Smooth muscle cell (in vitro differentiated cells): Measurements from ENCODE around the gene DCUN1D2. TPM values are rescaled to one million over a fixed set of nuclear protein-coding genes. Genes with fewer than 3 reads are reported as not detected.

Source experiments
- DNase-seq: peaks from one replicate; lab custom pipeline; 2025; ENCODE audit not compliant: unreplicated experiment; lab: John Stamatoyannopoulos, UW
- H2AFZ ChIP-seq: fragments of 200-600 bp; sonication (generic); 2 replicates; pipeline ENCODE4 v1.6.0; 2016; ENCODE audit warnings: antibody characterized with exemption, low read depth, mild to moderate bottlenecking
- H3F3A ChIP-seq: fragments of 200-600 bp; sonication (generic); 2 replicates; pipeline ENCODE4 v1.6.0; 2017; ENCODE audit warnings: antibody characterized with exemption, low read depth
- H3K27ac ChIP-seq: fragments of 200-600 bp; sonication (generic); 2 replicates; pipeline ENCODE4 v1.5.1; 2016; ENCODE audit warnings: low read depth, mild to moderate bottlenecking
- H3K27me3 ChIP-seq: fragments of 200-600 bp; sonication (generic); 2 replicates; pipeline ENCODE4 v1.6.1; 2016; ENCODE audit warnings: low read depth, mild to moderate bottlenecking
- H3K36me3 ChIP-seq: fragments of 200-600 bp; sonication (generic); 2 replicates; pipeline ENCODE4 v1.5.1; 2016; ENCODE audit warnings: low read depth
- H3K4me1 ChIP-seq: fragments of 200-600 bp; sonication (generic); 2 replicates; pipeline ENCODE4 v1.5.1; 2016; ENCODE audit warnings: low read depth
- H3K4me2 ChIP-seq: fragments of 200-600 bp; sonication (generic); 2 replicates; pipeline ENCODE4 v1.6.0; 2016; ENCODE audit warnings: mild to moderate bottlenecking
- H3K4me3 ChIP-seq: fragments of 200-600 bp; sonication (generic); 2 replicates; pipeline ENCODE4 v1.5.1; 2016; ENCODE audit warnings: mild to moderate bottlenecking
- H3K79me2 ChIP-seq: fragments of 200-600 bp; sonication (generic); 2 replicates; pipeline ENCODE4 v1.6.0; 2016; ENCODE audit warnings: low read depth, mild to moderate bottlenecking
- H3K9ac ChIP-seq: fragments of 200-600 bp; sonication (generic); 2 replicates; pipeline ENCODE4 v1.6.0; 2016; ENCODE audit warnings: low read depth
- H3K9me3 ChIP-seq: fragments of 200-600 bp; sonication (generic); replicated peaks from 2 replicates; pipeline ENCODE4 v1.5.1; 2016; ENCODE audit warnings: low read depth
- H4K20me1 ChIP-seq: fragments of 200-600 bp; sonication (generic); 2 replicates; pipeline ENCODE4 v1.6.0; 2016; ENCODE audit warnings: low read depth
- CTCF ChIP-seq: fragments of 200-600 bp; sonication (generic); IDR thresholded peaks from 2 replicates; pipeline ENCODE4 v1.5.1; 2017; ENCODE audit warnings: borderline replicate concordance, mild to moderate bottlenecking, antibody characterized with exemption; ENCODE audit not compliant: insufficient read depth, poor library complexity, severe bottlenecking
- WGBS: methylation state at CpG from one replicate; pipeline ENCODE4 v1.1.7; 2016; ENCODE audit warnings: low lambda C conversion rate; 5-methylcytosine and 5-hydroxymethylcytosine counted together
- polyA plus RNA-seq: library from polyadenylated mRNA; unstranded; fragments of >200 nt; fragmentation: Nextera tagmentation; extraction: Ambion mirVana; gene quantifications from 2 replicates; pipeline ENCODE4 v1.2.1, GENCODE V29; 2016
- total RNA-seq: library from RNA; depleted of rRNA; stranded (reverse); fragments of >200 nt; gene quantifications from 2 replicates; pipeline ENCODE4 v1.2.3, GENCODE V29; 2014

DCUN1D2 gene
- total and polyA plus RNA-seq, 2 experiments from 2014 or later: 6.3 to 10.8 TPM

GRCh38 chr13:113532156-113532806 is 41.8 kb upstream of the DCUN1D2 start:
- H3K4me1 ChIP-seq: no peaks in the 10 kb centered on the region
- no peak overlapping the region for H2AFZ ChIP-seq
- peaks cover 6% of the 10 kb centered on the region for H3K36me3 ChIP-seq
- no peak overlapping the region for H3K4me2 ChIP-seq
- no peak overlapping the region for H3K4me3 ChIP-seq
- H3K27ac ChIP-seq: no peak overlapping the region
- no peaks in the 10 kb centered on the region for H3K27me3 ChIP-seq
- DNase-seq: no peak
- H3F3A ChIP-seq: no peaks in the 10 kb centered on the region
- no peaks in the 10 kb centered on the region for H3K9me3 ChIP-seq
- TF ChIP-seq CTCF: no peak
- H4K20me1 ChIP-seq: peaks cover 22% of the 10 kb centered on the region
- no peak overlapping the region for H3K9ac ChIP-seq
- H3K79me2 ChIP-seq: no peaks in the 10 kb centered on the region
- 73% methylated on average over 16 of the region's 16 CpGs for WGBS

GRCh38 chr13:113531041-113531873 is 40.7 kb upstream of the DCUN1D2 start:
- Histone ChIP-seq H2AFZ (no peak overlapping the region), H3K79me2 (peaks cover 1% of the 10 kb centered on the region), H4K20me1 (peaks cover 32% of the 10 kb centered on the region), H3K27ac (no peak overlapping the region), H3K36me3 (peaks cover 6% of the 10 kb centered on the region), H3K4me1 (no peaks in the 10 kb centered on the region), H3K4me2 (no peak overlapping the region), H3K9ac (no peak overlapping the region), H3F3A (no peaks in the 10 kb centered on the region), H3K4me3 (no peak overlapping the region), H3K27me3 (no peaks in the 10 kb centered on the region), H3K9me3 (no peaks in the 10 kb centered on the region)
- TF ChIP-seq CTCF: no peak
- WGBS: 99% methylated on average over 49 of the region's 49 CpGs
- DNase-seq: no peak

- no peak overlapping the region for H3K27ac ChIP-seq
- H3K9me3 ChIP-seq: no peaks in the 10 kb centered on the region
- TF ChIP-seq CTCF: no peak
- peaks cover 48% of the 10 kb centered on the region for H4K20me1 ChIP-seq
- H3K36me3 ChIP-seq: peaks cover 9% of the 10 kb centered on the region
- peaks cover 8% of the 10 kb centered on the region for H3K79me2 ChIP-seq
- no peak overlapping the region for H3K4me2 ChIP-seq
- 97% methylated on average over 10 of the region's 10 CpGs for WGBS
- H3K9ac ChIP-seq: no peak overlapping the region
- no peak overlapping the region for H2AFZ ChIP-seq
- H3K27me3 ChIP-seq: no peaks in the 10 kb centered on the region
- no peaks in the 10 kb centered on the region for H3K4me1 ChIP-seq
- H3F3A ChIP-seq: no peaks in the 10 kb centered on the region
- no peak overlapping the region for H3K4me3 ChIP-seq
- no peak for DNase-seq
Measured at GRCh38 chr13:113528813-113529180, 38.3 kb upstream of the DCUN1D2 start.
